Pulmonary artery endothelial cell (primary cell): ENCODE results near the gene EPB41. TPM values are rescaled to one million over a fixed set of nuclear protein-coding genes. Genes with fewer than 3 reads are reported as not detected.

ENCODE experiments used
- total RNA-seq: library from RNA; depleted of rRNA; stranded (reverse); fragments of >200 nt; gene quantifications from 2 replicates; pipeline ENCODE4 v1.2.3, GENCODE V29; 2014

Gene EPB41
- total RNA-seq, 1 donor from 2014 or later = 18.6 TPM

Other genes starting within 250 kb of the EPB41 start
- 8.4 and 12.7 TPM in 2 replicates for gene GMEB1, start 245.8 kb upstream of the EPB41 start, total RNA-seq
- 91.9 and 96.8 TPM in 2 replicates for gene YTHDF2, start 177.6 kb upstream of the EPB41 start, total RNA-seq
- not detected in 2 replicates for gene OPRD1, start 102.4 kb upstream of the EPB41 start, total RNA-seq
- 0.92 and 1.7 TPM in 2 replicates for gene TMEM200B, start 209.3 kb downstream of the EPB41 start, total RNA-seq